Measurements from ENCODE around the gene PEX6. TPM values are rescaled to one million over a fixed set of nuclear protein-coding genes. Genes with fewer than 3 reads are reported as not detected.
A peak's percentile ranks its signal among the peaks of the same experiment; 100 is the strongest.

The PEX6 gene
- total and polyA plus RNA-seq, 2 of the 13 experiments (the other 11 are each of a cell fraction or from before 2014, with no cell fraction given): 5.1 to 6.7 TPM

- peak; percentile 99 for TF ChIP-seq POGK (CRISPR knock-in tag; conservative IDR thresholded peaks at IDR 0.05)
- peak; percentile 88 for TF ChIP-seq PITX1 (CRISPR knock-in tag; IDR thresholded peaks at IDR 0.05)
- TF ChIP-seq ZNF781 (CRISPR knock-in tag; IDR thresholded peaks at IDR 0.05; ENCODE audit: borderline replicate concordance, not compliant biosample characterization): peak; percentile 100
- peak; percentile 66; the same call in 1 of the 2 replicates for TF ChIP-seq ZFYVE20 (CRISPR knock-in tag; IDR thresholded peaks at IDR 0.05; ENCODE audit: borderline replicate concordance, low read depth)
- no peak for TF ChIP-seq NBN (conservative IDR thresholded peaks at IDR 0.05)
- TF ChIP-seq WIZ (CRISPR knock-in tag; IDR thresholded peaks at IDR 0.05): peak; percentile 87; the same call in 1 of the 2 replicates
- peak; percentile 98 for TF ChIP-seq RNF2 (conservative IDR thresholded peaks at IDR 0.05; ENCODE audit: low read depth)
- TF ChIP-seq CREBL2 (CRISPR knock-in tag; IDR thresholded peaks at IDR 0.05; ENCODE audit: borderline replicate concordance): peak; percentile 82
- peak; percentile 65; the same call in 1 of the 2 replicates for TF ChIP-seq FOXA3 (CRISPR knock-in tag; IDR thresholded peaks at IDR 0.05)
- peak; percentile 76; the same call in 1 of the 2 replicates for TF ChIP-seq ZNF850 (CRISPR knock-in tag; conservative IDR thresholded peaks at IDR 0.05)
- peak; percentile 95 for TF ChIP-seq ZNF558 (CRISPR knock-in tag; IDR thresholded peaks at IDR 0.05; ENCODE audit: borderline replicate concordance)
- peak; percentile 97 for TF ChIP-seq ZNF746 (CRISPR knock-in tag; IDR thresholded peaks at IDR 0.05)
- peak; percentile 91 for TF ChIP-seq ZNF747 (CRISPR knock-in tag; IDR thresholded peaks at IDR 0.05; ENCODE audit: borderline replicate concordance)
- peak; percentile 91; the same call in 1 of the 2 replicates for TF ChIP-seq ZMYM2 (CRISPR knock-in tag; IDR thresholded peaks at IDR 0.05)
- no peak; the same call in 1 of the 2 replicates for TF ChIP-seq ZNF362 (CRISPR knock-in tag; IDR thresholded peaks at IDR 0.05; ENCODE audit: borderline replicate concordance)
- TF ChIP-seq MLX (CRISPR knock-in tag; IDR thresholded peaks at IDR 0.05): peak; percentile 75; the same call in 1 of the 2 replicates
- TF ChIP-seq STAT6 (CRISPR knock-in tag; IDR thresholded peaks at IDR 0.05; ENCODE audit: borderline replicate concordance): peak; percentile 95
- TF ChIP-seq ZNF737 (CRISPR knock-in tag; IDR thresholded peaks at IDR 0.05; ENCODE audit: borderline replicate concordance): no peak; the same call in 1 of the 2 replicates
- peak; percentile 89; the same call in 1 of the 2 replicates for TF ChIP-seq SP140L (CRISPR knock-in tag; IDR thresholded peaks at IDR 0.05; ENCODE audit: borderline replicate concordance)
Observed at GRCh38 chr6:42928986-42929820, 49.8 kb downstream of the PEX6 start, which contains the start of gene CNPY3 (continued).

All from HepG2 (cell line).